ENCODE results near the gene IFNGR2. TPM values are rescaled to one million over a fixed set of nuclear protein-coding genes. Genes with fewer than 3 reads are reported as not detected.
A peak's percentile ranks its signal among the peaks of the same experiment; 100 is the strongest.

Gene IFNGR2
- total and polyA plus RNA-seq, 2 of the 8 experiments (the other 6 are each of a cell fraction or from before 2014, with no cell fraction given): 36.0 to 46.4 TPM

DNA sequence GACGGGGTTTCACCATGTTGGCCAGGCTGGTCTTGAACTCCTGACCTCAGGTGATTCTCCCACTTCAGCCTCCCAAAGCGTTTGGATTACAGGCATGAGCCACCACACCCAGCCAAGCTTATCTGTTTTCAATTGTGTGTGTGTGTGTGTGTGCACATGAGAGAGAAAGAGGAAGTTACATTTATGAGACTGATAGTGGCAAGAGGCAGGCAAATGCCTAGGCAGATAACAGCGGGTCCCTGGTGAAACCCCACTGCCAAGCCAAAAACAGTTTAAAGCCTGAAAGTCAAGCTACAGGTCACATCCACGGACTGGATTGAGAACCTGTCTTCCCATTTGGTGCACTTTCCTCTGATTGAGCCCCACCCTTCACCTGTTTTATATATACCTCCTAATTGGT is 35.1 kb upstream of the IFNGR2 start:
- Histone ChIP-seq H3K23me2 (ENCODE audit: low read depth, low read length) (no peaks in the 10 kb centered on the region), H3K79me2 (ENCODE audit: control insufficient read depth in 1 of 2, insufficient read depth in 2 of 2, low read length in 2 of 2) (no peaks in the 10 kb centered on the region), H2AK5ac (ENCODE audit: low read depth, low read length) (peak overlapping the region; percentile 56; the same call in 1 of the 2 replicates), H4K91ac (replicated peaks; ENCODE audit: insufficient read length, low read length) (peak overlapping the region; percentile 18), H3K23ac (ENCODE audit: insufficient read length) (no peak overlapping the region), H4K5ac (ENCODE audit: insufficient read length, low read depth, low read length) (no peak overlapping the region), H4K20me1 (replicated peaks in 1 of 2; ENCODE audit: control insufficient read depth in 1 of 2, insufficient read depth in 2 of 2, low read length in 2 of 2) (no peaks in the 10 kb centered on the region), H3K4me3 (ENCODE audit: extremely low read depth in 1 of 4, insufficient read depth in 2 of 4, low read depth in 3 of 4, low read length in 4 of 4) (no peak overlapping the region), H3K4me2 (ENCODE audit: insufficient read depth in 1 of 2, low read depth in 2 of 2, low read length in 2 of 2) (no peak overlapping the region), H3K27ac (ENCODE audit: low read depth, low read length) (peak overlapping the region; percentile 96), H4K8ac (ENCODE audit: extremely low read depth, insufficient read depth, low read length) (no peak overlapping the region), H2BK20ac (ENCODE audit: low read length) (peak overlapping the region; percentile 83; the same call in 1 of the 2 replicates), H2BK5ac (ENCODE audit: low read depth, low read length) (peak overlapping the region; percentile 95; the same call in 1 of the 2 replicates), H2AFZ (ENCODE audit: low read length) (no peak overlapping the region), H3K4ac (replicated peaks; ENCODE audit: insufficient read length, low read depth, low read length) (no peak overlapping the region), H3K27me3 (replicated peaks in 1 of 4; ENCODE audit: control insufficient read depth in 3 of 4, extremely low read depth in 1 of 4, insufficient read depth in 3 of 4, low read length in 3 of 4) (no peaks in the 10 kb centered on the region), H3K36me3 (ENCODE audit: control insufficient read depth in 2 of 4, insufficient read depth in 4 of 4, low read length in 3 of 4) (no peaks in the 10 kb centered on the region), H2BK12ac (ENCODE audit: low read depth, low read length) (peak overlapping the region; percentile 95; the same call in 1 of the 2 replicates), H2BK120ac (replicated peaks; ENCODE audit: low read depth, low read length) (no peak overlapping the region), H3K9ac (replicated peaks in 1 of 4; ENCODE audit: extremely low read depth in 1 of 4, low read depth in 3 of 4, low read length in 3 of 4) (peak overlapping the region in 2 of 4 experiments; percentile 29 to 43; a peak in 1 of 7 replicates), H3K79me1 (ENCODE audit: low read depth, low read length) (no peaks in the 10 kb centered on the region), H3K4me1 (replicated peaks in 1 of 4; ENCODE audit: control insufficient read depth in 3 of 4, insufficient read depth in 4 of 4, low read length in 3 of 4) (peaks cover 0 to 12% (median 2%) of the 10 kb centered on the region in 4 experiments; a peak in 3 of 7 replicates), H3K9me3 (ENCODE audit: insufficient read depth in 2 of 2, low read depth in 1 of 2, low read length in 1 of 2) (peaks cover 7 to 8% of the 10 kb centered on the region in 2 experiments), H3K18ac (ENCODE audit: extremely low read depth, low read length) (peak overlapping the region; percentile 1; the same call in 1 of the 2 replicates), H3K14ac (ENCODE audit: insufficient read length) (no peak overlapping the region), H3K56ac (replicated peaks; ENCODE audit: insufficient read length, low read depth, low read length) (no peak overlapping the region), H2BK15ac (ENCODE audit: low read length) (0 out of 2 replicates have a peak overlapping the region, but pooled peaks have one; percentile 19)
- TF ChIP-seq CHD2 (IDR thresholded peaks at IDR 0.05; ENCODE audit: low read length): no peak
- TF ChIP-seq TAF7 (optimal IDR thresholded peaks at IDR 0.05; ENCODE audit: borderline replicate concordance, low read depth, low read length): no peak
- CTCF ChIA-PET (ENCODE audit: partially characterized antibody): interaction anchor here (0.9 to 4.8 kb wide), 5 partner anchors 14 to 171 kb away, joined by 3 to 17 read pairs (median 3); no protein-coding TSS in a partner anchor
- POLR2A ChIA-PET (ENCODE audit: partially characterized antibody): interaction anchor here (0.8 to 2.0 kb wide), 5 partner anchors 9 to 43 kb away, joined by 3 to 6 read pairs (median 4); partner anchors contain the start of gene IFNAR1
- DNase-seq (ENCODE audit: low read depth in 1 of 2, low spot score in 2 of 2) (peak in 1 of 2 experiments; percentile 42), FAIRE-seq (no peak)
- WGBS, 2 experiments (ENCODE audit: extremely low coverage in 1 of 2, insufficient coverage in 1 of 2, insufficient read length in 1 of 2, insufficient replicate concordance in 2 of 2, low coverage in 1 of 2, low lambda C conversion rate in 2 of 2, missing lambda C conversion rate in 1 of 2): 77% methylated on average over 4 of the region's 4 CpGs; no CpG with 5 or more reads in 1 of the 2 experiments
